A549 (cell line): ENCODE results near the gene ABCB6.
"Not testable (repeated sequence)": the region's sequence is repeated elsewhere in the genome, so short reads cannot be mapped to it uniquely, and the experiment has no call there.

Experiments used
- BHLHE40 ChIP-seq: IDR thresholded peaks from 2 replicates; pipeline ENCODE4 v1.6.1; 2012; ENCODE audit warnings: low read depth, low read length, inconsistent platforms
- CEBPB ChIP-seq, 2 experiments: fragments of >200 bp in 1 of 2; sonication (Bioruptor Twin) in 1 of 2; formaldehyde crosslinking in 1 of 2; IDR thresholded peaks; 2 replicates each; pipeline ENCODE4 v1.6.1; 2012 to 2016
- CTCF ChIP-seq: fragments of >200 bp; sonication (Bioruptor Twin); formaldehyde crosslinking; IDR thresholded peaks from 3 replicates; pipeline ENCODE4 v1.5.1; 2016
- MYC ChIP-seq: IDR thresholded peaks from 2 replicates; pipeline ENCODE4 v1.6.1; 2012; ENCODE audit warnings: mild to moderate bottlenecking, inconsistent platforms, low read length, improper control_type of control experiment, borderline replicate concordance
- PBX3 ChIP-seq: IDR thresholded peaks from 2 replicates; pipeline ENCODE4 v1.6.1; 2012
- POLR2A ChIP-seq: IDR thresholded peaks from 2 replicates; pipeline ENCODE4 v1.6.1; 2012; ENCODE audit warnings: mild to moderate bottlenecking, low read length
- RAD21 ChIP-seq, 2 experiments: fragments of >200 bp in 1 of 2; sonication (Bioruptor Twin) in 1 of 2; formaldehyde crosslinking in 1 of 2; IDR thresholded peaks in 1 of 2; conservative IDR thresholded peaks in 1 of 2; 2 replicates in 1 of 2; 3 replicates in 1 of 2; pipeline ENCODE4 v1.6.1; 2012 to 2018; ENCODE audit warnings: inconsistent platforms in 1 of 2
- RCOR1 ChIP-seq: fragments of 150-350 bp; IDR thresholded peaks from 2 replicates; pipeline ENCODE4 v1.6.1; 2014; ENCODE audit warnings: antibody characterized with exemption, low read length, low read depth
- RNF2 ChIP-seq: fragments of 200-600 bp; sonication (generic); IDR thresholded peaks from 2 replicates; pipeline ENCODE4 v1.6.1; 2016; ENCODE audit warnings: low read depth, mild to moderate bottlenecking, antibody characterized with exemption, moderate library complexity, borderline replicate concordance
- ZC3H11A ChIP-seq: fragments of 450-650 bp; IDR thresholded peaks from 2 replicates; pipeline ENCODE4 v1.6.1; 2014; ENCODE audit warnings: antibody characterized with exemption, mild to moderate bottlenecking

- not testable (repeated sequence) for TF ChIP-seq CTCF; POLR2A; RNF2; BHLHE40; RCOR1; RAD21 (conservative IDR thresholded peaks at IDR 0.05 in 1 of 2, IDR thresholded peaks at IDR 0.05 in 1 of 2); ZC3H11A; MYC; CEBPB (IDR thresholded peaks at IDR 0.05); PBX3
Measured at GRCh38 chr2:219200502-219201326, 18.0 kb downstream of the ABCB6 start.
